Activated CD4-positive, alpha-beta T cell treated with anti-CD3 and anti-CD28 coated beads, Interleukin-10, Interleukin-2, amounts not matched to agents 100 ng/mL and 50 ng/mL, durations not matched to agents 16 hours and 8 hours (primary cell): ENCODE data around the gene ATG9A.

Experiments
- DNase-seq: peaks from one replicate; pipeline ENCODE4 v3.0.0-alpha.2; 2020

The ATG9A gene

GRCh38 chr2:219252084-219252483 lies 22.6 kb upstream of the ATG9A start:
- DNase-seq: peak; percentile 55

GRCh38 chr2:219251656-219252055 lies 22.2 kb upstream of the ATG9A start:
- DNase-seq: no peak

- no peak for DNase-seq
Observed at GRCh38 chr2:219250049-219250781, 20.8 kb upstream of the ATG9A start.

GRCh38 chr2:219249203-219249980 lies 20.0 kb upstream of the ATG9A start:
- DNase-seq: peak; percentile 72

GRCh38 chr2:219248845-219249202 lies 19.4 kb upstream of the ATG9A start:
- DNase-seq: no peak

- peak; percentile 85 for DNase-seq
Observed at GRCh38 chr2:219247678-219248642, 18.5 kb upstream of the ATG9A start.

- no peak for DNase-seq
Observed at GRCh38 chr2:219246559-219246958, 17.1 kb upstream of the ATG9A start.

- DNase-seq: peak; percentile 39
Observed at GRCh38 chr2:219245899-219246230, 16.4 kb upstream of the ATG9A start.

- peak; percentile 94 for DNase-seq
Observed at GRCh38 chr2:219245148-219245898, 15.9 kb upstream of the ATG9A start, which contains the start of the genes GLB1L and STK16. TSS of gene GLB1L (minus strand) at chr2:219245444. CDS start at chr2:219243573, 1,871 bp downstream. TSS of gene STK16 (plus strand) at chr2:219245479. CDS start at chr2:219246000, 521 bp downstream.

- no peak for DNase-seq
Observed at GRCh38 chr2:219244789-219245147, 15.3 kb upstream of the ATG9A start.

- no peak for DNase-seq
Observed at GRCh38 chr2:219243291-219243761, 13.9 kb upstream of the ATG9A start.

GRCh38 chr2:219234331-219234730 lies 4.9 kb upstream of the ATG9A start:
- no peak for DNase-seq

GRCh38 chr2:219230059-219230540 lies 664 bp upstream of the ATG9A start:
- DNase-seq: peak; percentile 65

GRCh38 chr2:219228911-219229304 lies 528 bp downstream of the ATG9A start:
- DNase-seq: no peak

- DNase-seq: no peak
Observed at GRCh38 chr2:219228041-219228910, 1.2 kb downstream of the ATG9A start.

GRCh38 chr2:219225350-219225749 lies 4.1 kb downstream of the ATG9A start:
- no peak for DNase-seq

GRCh38 chr2:219223831-219224610 lies 5.4 kb downstream of the ATG9A start:
- no peak for DNase-seq

GRCh38 chr2:219221957-219222518 lies 7.4 kb downstream of the ATG9A start:
- no peak for DNase-seq

- DNase-seq: no peak
Observed at GRCh38 chr2:219220652-219221402, 8.6 kb downstream of the ATG9A start.
